ENCODE measurements around the gene NDUFS4.
"Not testable (repeated sequence)": the region's sequence is repeated elsewhere in the genome, so short reads cannot be mapped to it uniquely, and the experiment has no call there.

Gene NDUFS4

DNA sequence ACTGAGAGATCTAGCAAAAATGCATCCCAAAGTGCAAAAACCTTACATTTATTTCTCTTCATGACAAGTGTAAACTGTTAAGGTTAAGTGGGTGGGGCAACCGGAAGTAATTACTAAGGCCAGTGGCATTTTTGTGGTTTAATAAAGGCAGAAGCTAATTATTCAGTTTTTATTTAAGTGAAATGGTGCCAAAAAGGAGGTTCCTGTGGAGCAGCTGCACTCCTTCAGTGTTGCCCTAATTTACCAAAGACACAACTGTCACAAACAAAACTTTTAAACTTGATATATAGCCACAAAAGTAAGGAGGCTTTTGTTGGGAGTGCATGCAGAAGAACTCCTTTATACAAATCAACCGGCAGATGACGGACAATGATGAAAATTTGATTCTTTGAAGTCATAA, 81.6 kb downstream of the NDUFS4 start:
- Histone ChIP-seq H3K27ac (no peak overlapping the region), H3K4me3 (no peak overlapping the region)
- no peak for DNase-seq (ENCODE audit: low spot score)
- TF ChIP-seq, protein P1, sequence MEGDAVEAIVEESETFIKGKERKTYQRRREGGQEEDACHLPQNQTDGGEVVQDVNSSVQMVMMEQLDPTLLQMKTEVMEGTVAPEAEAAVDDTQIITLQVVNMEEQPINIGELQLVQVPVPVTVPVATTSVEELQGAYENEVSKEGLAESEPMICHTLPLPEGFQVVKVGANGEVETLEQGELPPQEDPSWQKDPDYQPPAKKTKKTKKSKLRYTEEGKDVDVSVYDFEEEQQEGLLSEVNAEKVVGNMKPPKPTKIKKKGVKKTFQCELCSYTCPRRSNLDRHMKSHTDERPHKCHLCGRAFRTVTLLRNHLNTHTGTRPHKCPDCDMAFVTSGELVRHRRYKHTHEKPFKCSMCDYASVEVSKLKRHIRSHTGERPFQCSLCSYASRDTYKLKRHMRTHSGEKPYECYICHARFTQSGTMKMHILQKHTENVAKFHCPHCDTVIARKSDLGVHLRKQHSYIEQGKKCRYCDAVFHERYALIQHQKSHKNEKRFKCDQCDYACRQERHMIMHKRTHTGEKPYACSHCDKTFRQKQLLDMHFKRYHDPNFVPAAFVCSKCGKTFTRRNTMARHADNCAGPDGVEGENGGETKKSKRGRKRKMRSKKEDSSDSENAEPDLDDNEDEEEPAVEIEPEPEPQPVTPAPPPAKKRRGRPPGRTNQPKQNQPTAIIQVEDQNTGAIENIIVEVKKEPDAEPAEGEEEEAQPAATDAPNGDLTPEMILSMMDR (IDR thresholded peaks at IDR 0.05) = no peak

- Histone ChIP-seq H3K27ac (no peak overlapping the region), H3K4me3 (no peak overlapping the region)
- DNase-seq (ENCODE audit: low spot score) = no peak
- TF ChIP-seq, protein P1 (IDR thresholded peaks at IDR 0.05) = no peak
Measured at GRCh38 chr5:53643445-53643844, 83.0 kb downstream of the NDUFS4 start.

DNA sequence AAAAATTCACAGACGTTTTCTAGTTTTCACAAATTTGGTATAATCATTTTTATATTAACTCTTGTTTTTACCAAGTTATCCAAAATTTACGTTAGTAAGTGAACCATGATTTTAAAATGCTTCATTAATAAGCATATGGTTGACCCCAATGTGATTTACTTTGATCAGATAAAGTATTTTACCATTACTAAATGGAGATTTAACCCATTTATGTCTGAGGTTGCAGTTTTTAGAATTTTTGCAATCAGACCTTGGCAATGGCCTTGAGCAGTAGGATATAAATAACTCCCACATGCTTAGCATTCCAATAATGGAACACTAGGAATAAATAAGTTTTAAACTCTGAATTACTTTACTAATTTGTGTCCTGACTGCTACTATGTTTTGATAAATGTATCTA, 84.6 kb downstream of the NDUFS4 start:
- H3K27ac ChIP-seq = no peak overlapping the region
- no peak overlapping the region for H3K4me3 ChIP-seq
- DNase-seq (ENCODE audit: low spot score) = no peak
- TF ChIP-seq, protein P1 (IDR thresholded peaks at IDR 0.05) = no peak

DNA sequence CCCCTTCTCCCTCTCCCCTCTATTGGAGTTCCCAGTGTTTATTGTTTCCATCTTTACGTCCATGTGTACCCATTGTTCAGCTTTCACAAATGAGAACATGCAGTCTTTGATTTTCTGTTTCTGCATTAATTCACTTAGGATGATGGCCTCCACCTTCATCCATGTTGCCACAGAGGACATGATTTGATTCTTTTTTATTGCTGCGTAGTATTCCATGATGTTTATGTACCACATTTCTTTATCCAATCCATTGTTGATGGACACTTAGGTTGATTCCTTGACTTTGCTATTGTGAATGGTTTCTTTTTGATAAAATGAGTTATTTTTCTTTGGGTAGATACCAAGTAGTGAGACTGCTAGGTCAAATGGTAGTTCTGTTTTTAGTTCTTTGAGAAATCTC, 88.9 kb downstream of the NDUFS4 start:
- H3K27ac ChIP-seq = no peak overlapping the region
- no peak for DNase-seq (ENCODE audit: low spot score)
- H3K4me3 ChIP-seq = no peak overlapping the region
- TF ChIP-seq, protein P1 (IDR thresholded peaks at IDR 0.05) = no peak

GRCh38 chr5:53660573-53660972, 100.1 kb downstream of the NDUFS4 start:
- H3K27ac ChIP-seq; DNase-seq (ENCODE audit: low spot score); H3K4me3 ChIP-seq: not testable (repeated sequence)

- not testable (repeated sequence) for H3K4me3 ChIP-seq; DNase-seq (ENCODE audit: low spot score); H3K27ac ChIP-seq
Measured at GRCh38 chr5:53665313-53665712, 104.9 kb downstream of the NDUFS4 start.

- Histone ChIP-seq H3K4me3 (no peak overlapping the region), H3K27ac (no peak overlapping the region)
- DNase-seq (ENCODE audit: low spot score) = no peak
- TF ChIP-seq, protein P1 (IDR thresholded peaks at IDR 0.05) = no peak
Measured at GRCh38 chr5:53667621-53668020, 107.2 kb downstream of the NDUFS4 start.

DNA sequence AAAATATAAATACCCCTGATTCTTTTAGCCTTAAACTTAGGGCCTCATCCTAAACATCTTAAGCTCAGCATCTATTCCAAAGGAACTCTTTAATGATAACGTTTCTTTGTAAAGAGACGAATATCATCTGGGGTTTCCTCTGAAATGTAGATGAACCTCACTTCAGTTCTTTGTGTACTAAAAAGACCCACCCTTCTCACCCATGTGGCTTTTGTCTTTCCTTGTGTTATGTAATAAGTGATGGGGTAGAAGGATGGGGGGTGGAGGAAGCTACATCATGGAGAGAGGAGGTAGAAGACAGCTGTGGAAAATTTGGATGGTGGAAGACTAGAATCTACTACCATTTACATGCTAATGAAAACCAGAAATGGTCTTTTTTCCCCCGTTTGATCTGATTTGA, 111.0 kb downstream of the NDUFS4 start:
- H3K27ac ChIP-seq = no peak overlapping the region
- TF ChIP-seq, protein P1 (IDR thresholded peaks at IDR 0.05) = no peak
- H3K4me3 ChIP-seq = no peak overlapping the region
- no peak for DNase-seq (ENCODE audit: low spot score)

All from coronary artery (tissue), 2 donors.